ENCODE data around the gene SMARCB1. TPM values are rescaled to one million over a fixed set of nuclear protein-coding genes. Genes with fewer than 3 reads are reported as not detected.

SMARCB1 gene
- total RNA-seq, 1 experiment from 2014 or later: 88.2 TPM

DNA sequence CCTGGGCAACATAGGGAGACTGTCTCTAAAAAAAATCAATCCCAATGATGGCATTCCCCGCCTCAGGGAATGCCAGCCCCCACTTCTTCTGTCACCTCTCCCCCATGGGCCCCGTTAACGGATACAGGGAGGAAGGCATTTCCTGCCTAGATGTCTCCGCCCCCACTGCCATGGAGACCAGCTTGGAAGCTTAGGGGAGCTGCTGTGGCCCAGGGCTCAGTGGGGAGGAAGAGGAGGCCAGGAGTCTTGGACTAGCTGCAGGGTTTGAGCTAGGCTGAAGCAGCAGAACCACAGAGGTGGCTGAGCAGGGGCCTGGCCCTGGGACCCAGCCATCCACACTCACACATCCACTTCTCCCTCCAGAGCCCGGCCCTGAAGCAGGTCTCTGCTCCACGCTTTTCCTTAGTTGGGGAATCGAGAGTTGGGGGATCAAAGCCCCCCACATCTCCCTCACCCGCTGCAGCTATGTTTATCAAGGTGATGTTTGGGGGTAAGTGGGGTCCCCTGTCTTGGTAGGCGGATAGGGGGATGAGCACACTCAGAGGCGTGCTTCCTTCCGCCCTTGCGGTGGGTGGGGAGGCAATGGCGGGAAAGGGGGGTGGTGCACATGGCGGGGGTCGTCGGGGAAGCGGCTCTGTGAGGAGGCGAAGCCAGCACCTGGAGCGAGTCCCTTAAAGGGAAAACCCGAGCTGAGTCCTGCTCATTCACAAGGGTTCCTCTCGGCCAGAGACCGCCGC is 23.8 kb upstream of the SMARCB1 start, which contains the start of gene C22orf15:
C22orf15 (plus strand) TSS at position 149 of the 737 bp plus-strand sequence; CDS start at position 466, 317 bp downstream.
- H3K27ac Mint-ChIP-seq (ENCODE audit: unreplicated experiment): no peak within 1 kb of the TSS
- H3K4me1 Mint-ChIP-seq (ENCODE audit: low read depth, unreplicated experiment): peaks cover 11% of the 10 kb centered on the region
- TF ChIP-seq, protein P1, sequence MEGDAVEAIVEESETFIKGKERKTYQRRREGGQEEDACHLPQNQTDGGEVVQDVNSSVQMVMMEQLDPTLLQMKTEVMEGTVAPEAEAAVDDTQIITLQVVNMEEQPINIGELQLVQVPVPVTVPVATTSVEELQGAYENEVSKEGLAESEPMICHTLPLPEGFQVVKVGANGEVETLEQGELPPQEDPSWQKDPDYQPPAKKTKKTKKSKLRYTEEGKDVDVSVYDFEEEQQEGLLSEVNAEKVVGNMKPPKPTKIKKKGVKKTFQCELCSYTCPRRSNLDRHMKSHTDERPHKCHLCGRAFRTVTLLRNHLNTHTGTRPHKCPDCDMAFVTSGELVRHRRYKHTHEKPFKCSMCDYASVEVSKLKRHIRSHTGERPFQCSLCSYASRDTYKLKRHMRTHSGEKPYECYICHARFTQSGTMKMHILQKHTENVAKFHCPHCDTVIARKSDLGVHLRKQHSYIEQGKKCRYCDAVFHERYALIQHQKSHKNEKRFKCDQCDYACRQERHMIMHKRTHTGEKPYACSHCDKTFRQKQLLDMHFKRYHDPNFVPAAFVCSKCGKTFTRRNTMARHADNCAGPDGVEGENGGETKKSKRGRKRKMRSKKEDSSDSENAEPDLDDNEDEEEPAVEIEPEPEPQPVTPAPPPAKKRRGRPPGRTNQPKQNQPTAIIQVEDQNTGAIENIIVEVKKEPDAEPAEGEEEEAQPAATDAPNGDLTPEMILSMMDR (IDR thresholded peaks at IDR 0.05; ENCODE audit: unreplicated experiment): no peak
- H3K9me3 Mint-ChIP-seq (ENCODE audit: low read depth, unreplicated experiment): no peaks in the 10 kb centered on the region
- H3K4me3 Mint-ChIP-seq (ENCODE audit: low read depth, unreplicated experiment): no peak within 1 kb of the TSS
- DNase-seq: no peak
- no peaks in the 10 kb centered on the region for H3K27me3 Mint-ChIP-seq (ENCODE audit: unreplicated experiment)
- CTCF ChIA-PET: interaction anchor here (0.7 kb wide), 1 partner anchor 35 kb away, joined by 5 read pairs; no protein-coding TSS in a partner anchor
- no TSS peak for BruUV-seq (replicated peaks)
- intact Hi-C loops (cut with micrococcal nuclease; ENCODE audit: unreplicated experiment): no loop called here
- peaks cover 24% of the 10 kb centered on the region for H3K36me3 Mint-ChIP-seq (ENCODE audit: insufficient read depth, unreplicated experiment)

DNA sequence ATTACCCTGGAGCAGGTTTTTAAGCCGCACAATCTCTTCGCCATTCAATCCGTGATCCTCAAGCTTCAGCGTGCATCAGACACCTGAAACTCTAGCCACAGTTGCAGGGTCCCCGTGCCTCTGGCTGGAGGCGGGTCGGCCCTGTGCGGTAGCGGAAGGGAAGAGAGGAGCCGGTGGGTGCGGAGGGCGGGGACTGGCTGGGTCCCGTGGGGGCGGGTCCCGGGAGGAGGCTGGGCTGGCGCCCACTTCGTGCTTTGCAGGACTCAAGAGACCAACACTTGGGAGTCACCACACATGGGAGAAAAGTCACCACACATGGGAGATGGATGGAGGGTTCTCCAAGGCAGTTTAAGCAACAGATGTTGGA is 23.2 kb upstream of the SMARCB1 start:
- intact Hi-C loops (cut with micrococcal nuclease; ENCODE audit: unreplicated experiment): no loop called here
- peaks cover 11% of the 10 kb centered on the region for H3K4me1 Mint-ChIP-seq (ENCODE audit: low read depth, unreplicated experiment)
- H3K36me3 Mint-ChIP-seq (ENCODE audit: insufficient read depth, unreplicated experiment): peaks cover 29% of the 10 kb centered on the region
- no TSS peak for BruUV-seq (replicated peaks)
- no peak overlapping the region for H3K4me3 Mint-ChIP-seq (ENCODE audit: low read depth, unreplicated experiment)
- DNase-seq: no peak
- CTCF ChIA-PET: interaction anchor here (0.7 kb wide), 1 partner anchor 34 kb away, joined by 5 read pairs; no protein-coding TSS in a partner anchor
- no peaks in the 10 kb centered on the region for H3K27me3 Mint-ChIP-seq (ENCODE audit: unreplicated experiment)
- no peak overlapping the region for H3K27ac Mint-ChIP-seq (ENCODE audit: unreplicated experiment)
- TF ChIP-seq, protein P1 (IDR thresholded peaks at IDR 0.05; ENCODE audit: unreplicated experiment): no peak
- no peaks in the 10 kb centered on the region for H3K9me3 Mint-ChIP-seq (ENCODE audit: low read depth, unreplicated experiment)

DNA sequence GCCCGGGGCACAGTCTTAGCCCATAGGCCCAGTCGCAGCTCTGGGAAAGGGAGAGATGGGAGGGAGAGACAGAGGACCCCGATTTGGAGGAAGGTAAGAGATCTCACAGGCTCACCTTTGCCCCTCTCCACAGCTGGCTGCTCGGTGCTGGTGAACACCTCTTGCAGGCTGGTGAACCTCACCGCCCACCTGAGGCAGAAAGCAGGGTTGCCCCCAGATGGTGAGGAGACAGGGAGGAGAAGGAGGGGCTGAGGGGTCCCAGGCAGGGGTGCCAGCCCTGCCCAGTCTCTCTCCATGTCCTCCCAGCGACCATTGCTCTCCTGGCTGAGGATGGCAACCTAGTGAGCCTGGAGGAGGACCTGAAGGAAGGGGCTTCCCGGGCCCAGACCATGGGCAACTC is 22.8 kb upstream of the SMARCB1 start:
- H3K27me3 Mint-ChIP-seq (ENCODE audit: unreplicated experiment): no peaks in the 10 kb centered on the region
- no peak overlapping the region for H3K4me3 Mint-ChIP-seq (ENCODE audit: low read depth, unreplicated experiment)
- peaks cover 29% of the 10 kb centered on the region for H3K36me3 Mint-ChIP-seq (ENCODE audit: insufficient read depth, unreplicated experiment)
- no peak for DNase-seq
- H3K9me3 Mint-ChIP-seq (ENCODE audit: low read depth, unreplicated experiment): no peaks in the 10 kb centered on the region
- H3K27ac Mint-ChIP-seq (ENCODE audit: unreplicated experiment): no peak overlapping the region
- intact Hi-C loops (cut with micrococcal nuclease; ENCODE audit: unreplicated experiment): no loop called here
- TF ChIP-seq, protein P1 (IDR thresholded peaks at IDR 0.05; ENCODE audit: unreplicated experiment): no peak
- BruUV-seq (replicated peaks): no TSS peak
- H3K4me1 Mint-ChIP-seq (ENCODE audit: low read depth, unreplicated experiment): peaks cover 11% of the 10 kb centered on the region
- CTCF ChIA-PET: no interaction called here

DNA sequence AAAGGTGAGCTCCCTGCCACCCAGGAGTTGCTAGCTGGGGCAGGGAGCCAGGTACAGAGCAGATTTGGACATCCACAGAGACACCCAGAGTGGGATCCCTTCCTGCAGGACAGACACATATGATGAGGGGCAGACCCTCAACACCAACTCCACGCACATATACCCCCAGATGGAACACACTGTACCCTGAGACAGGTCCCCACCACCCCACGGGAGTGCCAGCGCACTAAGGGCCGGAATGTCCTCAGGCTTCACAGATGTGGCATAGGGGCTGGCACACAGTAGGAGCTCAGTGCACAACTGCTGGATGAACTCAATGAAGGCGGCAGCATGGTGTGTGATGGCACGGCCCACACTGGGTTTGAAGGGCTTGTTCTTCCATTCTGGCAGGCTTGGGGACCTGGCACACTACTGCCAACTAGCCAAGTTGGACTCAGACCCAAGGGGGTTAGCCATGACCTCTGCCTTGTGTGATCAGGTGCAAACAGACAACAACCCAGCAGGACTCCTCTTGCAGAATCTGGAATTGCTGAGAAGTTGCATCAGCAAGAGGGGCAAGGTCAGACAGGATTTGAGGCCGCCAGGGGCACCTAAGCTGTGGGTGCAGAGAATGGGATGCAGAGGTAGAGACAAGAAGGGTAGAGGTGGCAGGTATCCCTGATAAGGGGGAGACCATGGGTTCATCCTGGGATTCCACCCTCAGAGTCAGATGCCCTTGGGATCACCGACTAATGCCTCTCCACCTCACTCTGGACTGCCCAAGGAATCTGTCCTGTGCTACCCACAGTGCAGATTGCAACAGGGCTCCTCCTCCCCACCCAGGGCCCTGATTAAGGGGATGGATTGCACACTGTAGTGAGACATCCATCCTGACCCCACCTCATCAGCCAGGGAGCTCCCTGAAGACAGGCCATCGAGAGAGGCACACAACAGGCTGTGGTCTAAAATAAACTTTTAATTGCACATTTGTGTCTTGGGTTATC is 21.6 kb upstream of the SMARCB1 start:
- Mint-ChIP-seq H3K4me3 (ENCODE audit: low read depth, unreplicated experiment) (peak overlapping the region; percentile 87), H3K27me3 (ENCODE audit: unreplicated experiment) (no peaks in the 10 kb centered on the region), H3K27ac (ENCODE audit: unreplicated experiment) (peak overlapping the region; percentile 68), H3K9me3 (ENCODE audit: low read depth, unreplicated experiment) (no peaks in the 10 kb centered on the region), H3K4me1 (ENCODE audit: low read depth, unreplicated experiment) (peaks cover 11% of the 10 kb centered on the region), H3K36me3 (ENCODE audit: insufficient read depth, unreplicated experiment) (peaks cover 27% of the 10 kb centered on the region)
- no peak for DNase-seq
- CTCF ChIA-PET: no interaction called here
- TF ChIP-seq, protein P1 (IDR thresholded peaks at IDR 0.05; ENCODE audit: unreplicated experiment): no peak
- no TSS peak for BruUV-seq (replicated peaks)
- intact Hi-C loops (cut with micrococcal nuclease; ENCODE audit: unreplicated experiment): loop anchor here (5.0 kb wide), 1 partner anchor 82 kb away; no protein-coding TSS in a partner anchor
